ENCODE measurements around the gene STARD3. TPM values are rescaled to one million over a fixed set of nuclear protein-coding genes. Genes with fewer than 3 reads are reported as not detected.

STARD3 gene
- total and polyA plus RNA-seq, 9 of the 15 experiments (the other 6 are each of a cell fraction or from before 2014, with no cell fraction given) = 0.63 to 87.0 (median 46.0) TPM

DNA sequence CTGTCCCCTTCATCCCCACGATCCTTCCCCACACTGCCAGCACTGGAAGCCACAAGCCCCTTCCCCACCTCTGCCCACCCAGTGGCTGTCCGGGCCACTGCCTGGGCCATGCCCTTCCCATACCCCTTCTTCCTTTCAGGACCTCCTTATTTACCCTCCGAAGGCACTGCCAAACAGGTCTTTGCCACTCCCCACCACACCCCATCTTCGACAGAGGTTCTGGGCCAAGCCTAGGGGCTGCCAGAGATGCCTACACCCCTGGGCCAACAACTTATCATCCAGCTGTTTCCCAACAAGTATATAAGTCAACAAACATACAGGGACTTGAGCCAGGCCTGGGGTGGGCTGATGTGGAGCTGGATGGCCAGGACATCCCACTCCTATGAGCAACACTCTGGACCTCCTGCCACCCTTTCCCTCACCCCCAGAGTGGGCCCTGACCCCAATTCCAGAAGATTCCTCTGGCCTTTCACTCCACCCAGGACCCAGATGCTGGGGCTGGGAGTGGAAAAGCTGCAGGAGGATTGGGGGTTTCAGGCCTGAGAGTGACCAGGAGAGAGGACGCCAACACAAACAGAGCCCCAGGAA, 11.7 kb upstream of the STARD3 start (continued):
- TF ChIP-seq, protein P1, sequence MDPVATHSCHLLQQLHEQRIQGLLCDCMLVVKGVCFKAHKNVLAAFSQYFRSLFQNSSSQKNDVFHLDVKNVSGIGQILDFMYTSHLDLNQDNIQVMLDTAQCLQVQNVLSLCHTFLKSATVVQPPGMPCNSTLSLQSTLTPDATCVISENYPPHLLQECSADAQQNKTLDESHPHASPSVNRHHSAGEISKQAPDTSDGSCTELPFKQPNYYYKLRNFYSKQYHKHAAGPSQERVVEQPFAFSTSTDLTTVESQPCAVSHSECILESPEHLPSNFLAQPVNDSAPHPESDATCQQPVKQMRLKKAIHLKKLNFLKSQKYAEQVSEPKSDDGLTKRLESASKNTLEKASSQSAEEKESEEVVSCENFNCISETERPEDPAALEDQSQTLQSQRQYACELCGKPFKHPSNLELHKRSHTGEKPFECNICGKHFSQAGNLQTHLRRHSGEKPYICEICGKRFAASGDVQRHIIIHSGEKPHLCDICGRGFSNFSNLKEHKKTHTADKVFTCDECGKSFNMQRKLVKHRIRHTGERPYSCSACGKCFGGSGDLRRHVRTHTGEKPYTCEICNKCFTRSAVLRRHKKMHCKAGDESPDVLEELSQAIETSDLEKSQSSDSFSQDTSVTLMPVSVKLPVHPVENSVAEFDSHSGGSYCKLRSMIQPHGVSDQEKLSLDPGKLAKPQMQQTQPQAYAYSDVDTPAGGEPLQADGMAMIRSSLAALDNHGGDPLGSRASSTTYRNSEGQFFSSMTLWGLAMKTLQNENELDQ (CRISPR knock-in tag; IDR thresholded peaks at IDR 0.05; ENCODE audit: borderline replicate concordance) = no peak
- no peak for TF ChIP-seq EGR1 (conservative IDR thresholded peaks at IDR 0.05)
- TF ChIP-seq, protein P2, sequence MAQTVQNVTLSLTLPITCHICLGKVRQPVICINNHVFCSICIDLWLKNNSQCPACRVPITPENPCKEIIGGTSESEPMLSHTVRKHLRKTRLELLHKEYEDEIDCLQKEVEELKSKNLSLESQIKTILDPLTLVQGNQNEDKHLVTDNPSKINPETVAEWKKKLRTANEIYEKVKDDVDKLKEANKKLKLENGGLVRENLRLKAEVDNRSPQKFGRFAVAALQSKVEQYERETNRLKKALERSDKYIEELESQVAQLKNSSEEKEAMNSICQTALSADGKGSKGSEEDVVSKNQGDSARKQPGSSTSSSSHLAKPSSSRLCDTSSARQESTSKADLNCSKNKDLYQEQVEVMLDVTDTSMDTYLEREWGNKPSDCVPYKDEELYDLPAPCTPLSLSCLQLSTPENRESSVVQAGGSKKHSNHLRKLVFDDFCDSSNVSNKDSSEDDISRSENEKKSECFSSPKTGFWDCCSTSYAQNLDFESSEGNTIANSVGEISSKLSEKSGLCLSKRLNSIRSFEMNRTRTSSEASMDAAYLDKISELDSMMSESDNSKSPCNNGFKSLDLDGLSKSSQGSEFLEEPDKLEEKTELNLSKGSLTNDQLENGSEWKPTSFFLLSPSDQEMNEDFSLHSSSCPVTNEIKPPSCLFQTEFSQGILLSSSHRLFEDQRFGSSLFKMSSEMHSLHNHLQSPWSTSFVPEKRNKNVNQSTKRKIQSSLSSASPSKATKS (CRISPR knock-in tag; IDR thresholded peaks at IDR 0.05) = no peak
